ENCODE data around the gene MFSD2A.
"Not testable (repeated sequence)": the region's sequence is repeated elsewhere in the genome, so short reads cannot be mapped to it uniquely, and the experiment has no call there.

Gene MFSD2A

DNA sequence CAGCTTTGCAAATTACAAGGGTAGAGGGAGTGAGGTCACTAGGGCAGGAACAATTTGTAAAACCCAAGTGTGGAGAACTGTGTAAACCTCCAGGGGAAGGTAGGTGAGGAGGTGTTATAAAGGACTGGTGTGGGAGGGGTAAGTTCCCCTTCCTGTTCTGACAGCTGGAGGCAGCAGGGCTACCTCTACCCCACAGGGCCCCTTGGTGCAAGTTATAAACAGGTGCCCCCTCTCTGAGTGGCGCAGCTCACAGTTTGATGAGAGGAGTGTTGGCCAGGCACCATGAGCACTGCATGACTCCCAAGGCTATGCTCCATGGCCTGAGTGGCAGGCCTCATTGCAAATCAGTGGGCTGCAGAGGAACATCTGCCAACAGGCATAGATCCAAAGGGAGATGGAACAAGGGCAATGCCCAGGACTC is 41.0 kb downstream of the MFSD2A start:
- no peak overlapping the region for H3K4me3 ChIP-seq (ENCODE audit: low read depth, low read length)
- TF ChIP-seq, protein P1, sequence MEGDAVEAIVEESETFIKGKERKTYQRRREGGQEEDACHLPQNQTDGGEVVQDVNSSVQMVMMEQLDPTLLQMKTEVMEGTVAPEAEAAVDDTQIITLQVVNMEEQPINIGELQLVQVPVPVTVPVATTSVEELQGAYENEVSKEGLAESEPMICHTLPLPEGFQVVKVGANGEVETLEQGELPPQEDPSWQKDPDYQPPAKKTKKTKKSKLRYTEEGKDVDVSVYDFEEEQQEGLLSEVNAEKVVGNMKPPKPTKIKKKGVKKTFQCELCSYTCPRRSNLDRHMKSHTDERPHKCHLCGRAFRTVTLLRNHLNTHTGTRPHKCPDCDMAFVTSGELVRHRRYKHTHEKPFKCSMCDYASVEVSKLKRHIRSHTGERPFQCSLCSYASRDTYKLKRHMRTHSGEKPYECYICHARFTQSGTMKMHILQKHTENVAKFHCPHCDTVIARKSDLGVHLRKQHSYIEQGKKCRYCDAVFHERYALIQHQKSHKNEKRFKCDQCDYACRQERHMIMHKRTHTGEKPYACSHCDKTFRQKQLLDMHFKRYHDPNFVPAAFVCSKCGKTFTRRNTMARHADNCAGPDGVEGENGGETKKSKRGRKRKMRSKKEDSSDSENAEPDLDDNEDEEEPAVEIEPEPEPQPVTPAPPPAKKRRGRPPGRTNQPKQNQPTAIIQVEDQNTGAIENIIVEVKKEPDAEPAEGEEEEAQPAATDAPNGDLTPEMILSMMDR (IDR thresholded peaks at IDR 0.05; ENCODE audit: low read depth, low read length) = no peak

- no peak overlapping the region for H3K4me3 ChIP-seq (ENCODE audit: low read depth, low read length)
- TF ChIP-seq, protein P1 (IDR thresholded peaks at IDR 0.05; ENCODE audit: low read depth, low read length) = no peak
Observed at GRCh38 chr1:39996396-39997004, 41.6 kb downstream of the MFSD2A start.

DNA sequence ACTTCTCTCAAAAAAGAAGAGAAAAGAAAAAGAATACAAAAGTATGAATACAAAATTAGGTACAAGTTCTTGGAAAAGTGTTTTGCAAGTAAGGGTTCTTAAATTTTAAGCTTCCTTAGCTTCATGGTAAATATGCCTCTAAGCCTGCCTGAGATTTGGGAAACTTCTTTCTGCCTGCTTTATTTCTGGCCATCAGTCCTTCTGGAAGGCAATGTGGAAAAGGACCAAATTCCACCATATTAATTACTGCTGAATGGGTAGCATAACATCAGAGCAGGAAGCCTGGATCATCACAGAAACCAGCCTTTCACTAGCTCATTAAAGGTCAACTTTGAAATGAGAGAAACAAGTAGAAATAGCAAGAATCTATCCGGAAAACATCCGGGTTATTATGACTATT is 46.5 kb downstream of the MFSD2A start:
- TF ChIP-seq, protein P1 (IDR thresholded peaks at IDR 0.05; ENCODE audit: low read depth, low read length) = no peak

DNA sequence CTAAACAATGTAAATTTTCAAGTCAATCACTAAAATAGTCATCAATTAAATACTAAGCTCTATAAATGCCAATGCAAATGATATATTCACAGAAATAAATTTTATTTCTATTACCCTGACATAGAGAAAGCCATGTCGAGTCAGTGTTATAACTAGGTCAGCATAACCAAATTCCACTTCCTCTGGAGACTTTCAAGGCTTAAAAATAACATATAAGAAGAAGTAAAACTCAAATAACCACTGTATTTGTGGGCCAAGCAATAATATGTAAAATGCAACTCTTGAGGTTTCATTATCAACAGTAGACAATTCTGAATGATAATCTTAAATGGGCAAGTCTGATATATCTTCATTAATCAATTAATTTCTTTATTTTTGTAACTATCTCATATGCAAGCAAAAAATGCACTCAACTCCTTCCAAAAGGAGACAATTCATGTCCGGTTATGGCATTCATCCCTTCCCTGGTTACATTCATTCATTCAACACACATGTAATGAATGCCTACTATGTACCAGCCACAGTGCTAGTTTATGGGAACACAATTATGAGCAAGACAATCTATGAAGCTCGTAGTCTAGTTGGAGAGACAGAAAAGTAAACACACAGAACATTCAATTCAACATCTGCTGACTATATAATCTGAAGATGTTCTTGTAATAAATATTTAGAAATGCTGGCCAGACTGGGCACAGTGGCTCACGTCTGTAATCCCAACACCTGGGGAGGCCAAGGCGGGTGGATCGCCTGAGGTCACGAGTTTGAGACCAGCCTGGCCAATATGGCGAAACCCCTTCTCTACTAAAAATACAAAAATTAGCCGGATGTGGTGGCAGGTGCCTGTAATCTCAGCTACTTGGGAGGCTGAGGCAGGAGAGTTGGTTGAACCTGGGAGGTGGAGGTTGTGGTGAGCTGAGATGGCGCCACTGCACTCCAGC is 48.5 kb downstream of the MFSD2A start:
- TF ChIP-seq, protein P1 (IDR thresholded peaks at IDR 0.05; ENCODE audit: low read depth, low read length) = no peak
- H3K4me3 ChIP-seq (ENCODE audit: low read depth, low read length) = no peak overlapping the region

More for the DNA sequence above, 46.5 kb downstream of the MFSD2A start:
- no peak overlapping the region for H3K4me3 ChIP-seq (ENCODE audit: low read depth, low read length)

GRCh38 chr1:40004857-40005256 is 49.9 kb downstream of the MFSD2A start:
- H3K4me3 ChIP-seq (ENCODE audit: low read depth, low read length) = no peak overlapping the region
- TF ChIP-seq, protein P1 (IDR thresholded peaks at IDR 0.05; ENCODE audit: low read depth, low read length) = no peak

- H3K4me3 ChIP-seq (ENCODE audit: low read depth, low read length) = not testable (repeated sequence)
Observed at GRCh38 chr1:40007481-40008034, 52.6 kb downstream of the MFSD2A start.

DNA sequence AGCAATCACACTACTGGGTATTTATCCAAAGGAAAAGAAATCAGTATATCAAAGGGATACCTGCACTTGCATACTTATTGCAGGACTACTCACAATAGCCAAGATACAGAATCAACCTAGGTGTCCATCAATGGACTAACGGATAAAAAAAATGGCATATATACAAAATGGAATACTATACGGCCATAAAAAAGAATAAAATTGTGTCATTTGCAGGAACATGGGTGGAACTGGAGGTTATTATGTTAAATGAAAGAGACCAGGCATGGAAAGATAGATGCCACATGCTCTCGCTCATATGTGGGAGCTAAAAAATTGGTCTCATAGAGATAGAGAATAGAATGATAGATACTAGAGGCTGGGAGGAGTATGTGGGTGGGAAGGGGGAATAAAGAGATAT is 56.3 kb downstream of the MFSD2A start:
- H3K4me3 ChIP-seq (ENCODE audit: low read depth, low read length) = no peak overlapping the region
- TF ChIP-seq, protein P1 (IDR thresholded peaks at IDR 0.05; ENCODE audit: low read depth, low read length) = no peak

Data from WI38 (cell line).